ENCODE measurements around the gene NFASC. TPM values are rescaled to one million over a fixed set of nuclear protein-coding genes. Genes with fewer than 3 reads are reported as not detected.
A peak's percentile ranks its signal among the peaks of the same experiment; 100 is the strongest.

Gene NFASC
- polyA plus RNA-seq, 3 donors = 0.08 TPM; not detected in 2

GRCh38 chr1:204973449-204973848, 102.8 kb downstream of the NFASC start:
- peaks cover 40 to 54% of the 10 kb centered on the region in 2 donors for H3K4me1 ChIP-seq (ENCODE audit: control insufficient read depth in 1 of 2, insufficient read depth in 2 of 2, low read length in 2 of 2)
- H3K9me3 ChIP-seq (replicated peaks in 1 of 2; ENCODE audit: control insufficient read depth in 1 of 2, insufficient read depth in 1 of 2, low read length in 2 of 2) = no peaks in the 10 kb centered on the region
- intact Hi-C loops (cut with micrococcal nuclease) = no loop called here
- peaks cover 0 to 12% (median 11%) of the 10 kb centered on the region in 3 donors for H3K27me3 Mint-ChIP-seq (ENCODE audit: low read depth in 3 of 3)
- no peaks in the 10 kb centered on the region for H3K36me3 Mint-ChIP-seq
- no peaks in the 10 kb centered on the region for H4K20me1 ChIP-seq (ENCODE audit: insufficient read depth, low read length)
- H3K27me3 ChIP-seq (ENCODE audit: control insufficient read depth in 2 of 2, insufficient read depth in 2 of 2, low read length in 2 of 2) = no peaks in the 10 kb centered on the region
- peaks cover 49% of the 10 kb centered on the region for H3K4me1 Mint-ChIP-seq
- no peak overlapping the region for H3K4me2 ChIP-seq (replicated peaks; ENCODE audit: extremely low read depth, low read length, poor library complexity, severe bottlenecking)
- no peaks in the 10 kb centered on the region for H3K36me3 ChIP-seq (replicated peaks in 1 of 2; ENCODE audit: control insufficient read depth in 1 of 2, insufficient read depth in 2 of 2, low read length in 2 of 2)
- peak overlapping the region in 1 of 2 donors; percentile 74 for H3K27ac ChIP-seq (ENCODE audit: low read depth in 1 of 2, low read length in 2 of 2)
- H3K9ac ChIP-seq (ENCODE audit: insufficient read depth, low read length, poor library complexity, severe bottlenecking) = no peak overlapping the region
- TF ChIP-seq CTCF (IDR thresholded peaks at IDR 0.05) = no peak
- H2AFZ ChIP-seq (ENCODE audit: insufficient read depth, low read depth, low read length, poor library complexity, severe bottlenecking) = no peak overlapping the region
- no peak for DNase-seq
- no peak overlapping the region for H3K4me3 Mint-ChIP-seq
- no peaks in the 10 kb centered on the region for H3K9me3 Mint-ChIP-seq
- peak overlapping the region in 1 of 7 donors; percentile 29 for H3K27ac Mint-ChIP-seq
- whole genome bisulfite sequencing (ENCODE audit: insufficient coverage) = 50% methylated on average over 3 of the region's 6 CpGs
- H3K79me2 ChIP-seq (ENCODE audit: insufficient read depth, low read length) = no peaks in the 10 kb centered on the region
- H3K4me3 ChIP-seq (replicated peaks in 1 of 3; ENCODE audit: low read depth in 2 of 3, low read length in 3 of 3) = no peak overlapping the region

- H4K20me1 ChIP-seq (ENCODE audit: insufficient read depth, low read length) = no peaks in the 10 kb centered on the region
- no peak overlapping the region for H2AFZ ChIP-seq (ENCODE audit: insufficient read depth, low read depth, low read length, poor library complexity, severe bottlenecking)
- Mint-ChIP-seq H3K27me3 (ENCODE audit: low read depth in 3 of 3) (peaks cover 0 to 12% (median 11%) of the 10 kb centered on the region in 3 donors), H3K4me3 (no peak overlapping the region), H3K9me3 (no peaks in the 10 kb centered on the region), H3K4me1 (peaks cover 46% of the 10 kb centered on the region), H3K27ac (peak overlapping the region in 1 of 7 donors; percentile 6), H3K36me3 (no peaks in the 10 kb centered on the region)
- no peak overlapping the region for H3K9ac ChIP-seq (ENCODE audit: insufficient read depth, low read length, poor library complexity, severe bottlenecking)
- intact Hi-C loops (cut with micrococcal nuclease) = no loop called here
- H3K27ac ChIP-seq (ENCODE audit: low read depth in 1 of 2, low read length in 2 of 2) = no peak overlapping the region
- WGBS (ENCODE audit: insufficient coverage) = 83% methylated on average over 2 of the region's 2 CpGs
- no peak for DNase-seq
- H3K79me2 ChIP-seq (ENCODE audit: insufficient read depth, low read length) = no peaks in the 10 kb centered on the region
- no peak overlapping the region for H3K4me3 ChIP-seq (replicated peaks in 1 of 3; ENCODE audit: low read depth in 2 of 3, low read length in 3 of 3)
- H3K9me3 ChIP-seq (replicated peaks in 1 of 2; ENCODE audit: control insufficient read depth in 1 of 2, insufficient read depth in 1 of 2, low read length in 2 of 2) = no peaks in the 10 kb centered on the region
- TF ChIP-seq CTCF (IDR thresholded peaks at IDR 0.05) = no peak
- no peaks in the 10 kb centered on the region for H3K27me3 ChIP-seq (ENCODE audit: control insufficient read depth in 2 of 2, insufficient read depth in 2 of 2, low read length in 2 of 2)
- H3K4me2 ChIP-seq (replicated peaks; ENCODE audit: extremely low read depth, low read length, poor library complexity, severe bottlenecking) = no peak overlapping the region
- no peaks in the 10 kb centered on the region for H3K36me3 ChIP-seq (replicated peaks in 1 of 2; ENCODE audit: control insufficient read depth in 1 of 2, insufficient read depth in 2 of 2, low read length in 2 of 2)
- H3K4me1 ChIP-seq (ENCODE audit: control insufficient read depth in 1 of 2, insufficient read depth in 2 of 2, low read length in 2 of 2) = peaks cover 38 to 49% of the 10 kb centered on the region in 2 donors
Measured at GRCh38 chr1:204974327-204974726, 103.7 kb downstream of the NFASC start.

All from CD14-positive monocyte (primary cell).